Retina (tissue), 1 donor: ENCODE results near the gene SYNPO2.
A peak's percentile ranks its signal among the peaks of the same experiment; 100 is the strongest.
"Not testable (repeated sequence)": the region's sequence is repeated elsewhere in the genome, so short reads cannot be mapped to it uniquely, and the experiment has no call there.

Experiments
- DNase-seq: peaks from one replicate; pipeline ENCODE4 v3.0.0-alpha.2; 2016

Gene SYNPO2

DNA sequence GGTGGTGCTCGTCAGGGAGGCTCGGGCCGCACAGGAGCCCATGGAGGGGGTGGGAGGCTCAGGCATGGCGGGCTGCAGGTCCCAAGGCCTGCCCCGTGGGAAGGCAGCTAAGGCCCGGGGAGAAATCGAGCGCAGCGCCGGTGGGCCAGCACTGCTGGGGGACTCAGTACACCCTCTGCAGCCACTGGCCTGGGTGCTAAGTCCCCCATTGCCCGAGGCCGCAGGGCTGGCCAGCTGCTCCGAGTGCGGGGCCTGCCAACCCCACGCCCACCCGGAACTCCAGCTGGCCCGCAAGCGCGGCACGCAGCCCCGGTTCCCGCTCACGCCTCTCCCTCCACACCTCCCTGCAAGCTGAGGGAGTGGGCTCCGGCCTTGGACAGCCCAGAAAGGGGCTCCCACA is 88.4 kb downstream of the SYNPO2 start:
- not testable (repeated sequence) for DNase-seq

DNA sequence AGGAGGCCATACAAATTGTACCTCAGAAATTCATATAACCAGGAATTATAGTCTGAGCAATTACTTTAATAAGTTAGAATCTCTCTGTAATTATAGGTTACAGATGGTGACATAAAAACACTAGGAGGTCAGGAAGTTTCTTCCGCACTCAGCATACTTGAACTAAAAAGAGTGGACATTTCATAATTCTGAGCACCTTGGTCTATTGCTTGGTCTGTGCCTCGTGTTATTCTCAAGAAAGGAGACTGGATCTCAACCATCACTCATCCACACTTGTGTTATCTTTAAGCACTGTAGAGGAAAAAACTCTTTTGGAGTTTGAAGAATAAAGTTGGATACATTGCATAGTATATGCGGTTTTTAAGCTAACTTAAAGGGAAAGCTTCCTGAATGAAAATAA is 91.1 kb downstream of the SYNPO2 start:
- no peak for DNase-seq

DNA sequence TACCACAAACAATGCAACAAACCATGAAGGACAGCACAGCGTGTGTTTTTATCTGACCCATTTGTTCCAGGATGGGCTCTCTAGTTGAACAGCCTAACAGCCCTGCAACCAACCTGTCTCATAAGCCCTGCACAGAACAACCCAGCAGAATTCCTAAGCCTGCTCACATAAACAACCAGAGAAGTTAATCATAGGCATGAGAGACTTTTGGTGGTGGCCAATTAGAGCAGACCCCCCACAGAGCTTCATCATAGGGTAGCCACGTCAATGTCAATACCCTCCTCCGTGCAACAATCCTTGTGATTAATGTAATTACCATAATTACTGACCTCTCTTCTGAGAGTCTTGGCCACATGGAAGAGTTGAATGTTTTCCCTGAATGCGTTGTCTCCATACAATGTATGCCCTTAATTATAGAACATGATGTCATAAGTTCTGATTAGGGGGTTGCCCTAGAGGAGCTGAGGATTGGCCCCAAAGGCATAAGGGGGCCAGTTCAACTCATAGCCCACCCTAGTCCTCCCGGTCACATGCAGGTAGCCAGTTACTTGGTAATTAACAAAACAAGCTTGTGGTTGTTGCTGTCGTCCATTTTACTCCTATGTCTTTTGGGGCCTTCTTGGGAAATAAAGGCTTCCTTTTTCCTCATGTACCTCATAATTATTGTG is 92.7 kb downstream of the SYNPO2 start:
- peak; percentile 85 for DNase-seq

DNA sequence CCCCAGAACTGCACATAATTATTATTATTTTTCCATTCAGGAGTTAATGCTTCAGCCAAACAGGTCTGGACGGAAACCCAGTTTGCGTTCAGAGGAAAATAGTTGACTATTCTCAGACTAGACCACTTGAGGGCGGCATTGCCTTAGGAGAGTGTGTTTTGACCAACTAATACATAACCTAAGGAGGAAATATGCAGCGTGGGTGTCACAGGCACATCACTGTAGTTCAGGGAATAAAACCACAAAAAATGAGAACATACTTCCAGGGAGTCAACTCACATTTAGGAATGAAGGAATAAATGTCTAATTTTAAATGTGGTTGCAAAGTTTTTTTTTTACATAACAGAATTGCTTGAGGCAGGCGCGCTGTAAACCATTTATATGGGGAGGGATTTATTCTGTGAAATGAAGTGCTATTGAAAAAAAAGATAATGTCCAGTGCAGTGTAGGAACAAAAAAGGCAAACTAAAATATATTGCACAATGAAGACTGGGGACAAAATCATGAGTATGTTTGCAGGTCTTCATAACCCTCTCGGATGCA is 93.3 kb downstream of the SYNPO2 start:
- DNase-seq: peak; percentile 85

GRCh38 chr4:118983293-118983692 is 94.6 kb downstream of the SYNPO2 start:
- no peak for DNase-seq

DNA sequence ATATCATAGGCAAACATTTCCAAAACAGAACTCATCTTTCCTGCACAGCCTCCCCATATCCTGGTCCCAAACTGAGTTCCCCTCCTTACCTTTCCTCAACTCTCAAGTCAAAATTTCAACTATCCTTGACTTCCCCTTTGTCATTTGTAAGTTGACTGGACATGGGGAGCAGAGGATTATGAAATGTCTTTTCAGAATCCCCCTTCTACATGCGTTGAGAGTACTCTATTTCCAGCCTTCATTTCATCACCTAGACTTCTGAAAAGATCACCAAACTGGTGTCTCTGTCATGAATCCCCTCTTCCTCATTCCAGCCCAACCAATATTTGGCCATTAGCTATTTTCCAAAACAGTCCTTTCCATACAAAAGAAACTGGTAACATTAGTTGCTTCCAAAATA is 95.2 kb downstream of the SYNPO2 start:
- no peak for DNase-seq

GRCh38 chr4:118985170-118986000 is 96.7 kb downstream of the SYNPO2 start:
- no peak for DNase-seq

DNA sequence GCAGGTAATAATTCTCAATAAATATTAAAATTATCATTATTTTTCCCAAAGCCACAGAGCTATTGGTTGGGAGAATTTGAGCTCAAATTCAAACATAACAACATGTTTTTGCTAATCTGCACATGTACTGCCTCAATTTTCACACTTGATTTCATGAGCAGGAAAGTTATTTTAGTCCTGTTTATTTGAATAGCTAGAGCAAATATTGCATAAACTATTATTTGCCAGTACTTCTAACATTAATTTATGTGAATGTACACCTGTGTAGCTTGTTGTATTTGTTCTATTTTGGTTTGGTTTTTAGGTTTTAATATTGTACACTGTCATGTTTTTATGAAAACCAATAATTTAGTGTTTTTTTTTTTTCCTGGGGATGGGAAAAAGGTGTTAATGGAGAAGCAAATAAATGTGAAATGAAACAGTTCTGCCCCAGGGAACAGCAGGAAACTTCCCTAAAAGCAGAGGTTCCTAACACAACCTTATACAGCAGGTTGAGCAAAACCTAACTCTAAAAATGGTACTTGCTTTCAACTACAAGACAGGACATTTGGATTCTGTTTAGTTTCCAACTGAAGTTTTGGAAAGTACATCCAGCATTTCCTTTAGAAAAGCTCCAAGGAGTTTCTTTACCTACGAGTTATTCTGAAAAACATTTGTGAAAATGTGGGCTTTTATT is 99.4 kb downstream of the SYNPO2 start:
- no peak for DNase-seq

DNA sequence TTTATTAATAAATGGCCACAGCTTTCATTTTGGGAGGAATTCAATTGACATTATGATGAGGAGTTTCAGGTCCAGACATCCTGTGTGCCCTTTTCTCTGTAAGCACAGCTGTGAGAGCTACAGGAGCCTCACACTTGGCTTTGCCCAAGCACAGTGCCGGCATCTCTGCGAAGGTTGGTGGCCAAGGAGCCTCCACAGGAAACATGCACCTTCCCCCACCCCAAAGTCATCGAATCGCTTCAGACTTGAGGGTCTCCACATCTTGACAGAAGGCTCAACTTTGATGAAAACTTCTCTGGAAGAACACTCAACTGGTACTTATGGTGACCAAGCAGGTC is 100.0 kb downstream of the SYNPO2 start:
- DNase-seq: no peak

GRCh38 chr4:118989098-118990080 is 100.7 kb downstream of the SYNPO2 start:
- DNase-seq: no peak

- no peak for DNase-seq
Observed at GRCh38 chr4:118991686-118992085, 103.0 kb downstream of the SYNPO2 start.

DNA sequence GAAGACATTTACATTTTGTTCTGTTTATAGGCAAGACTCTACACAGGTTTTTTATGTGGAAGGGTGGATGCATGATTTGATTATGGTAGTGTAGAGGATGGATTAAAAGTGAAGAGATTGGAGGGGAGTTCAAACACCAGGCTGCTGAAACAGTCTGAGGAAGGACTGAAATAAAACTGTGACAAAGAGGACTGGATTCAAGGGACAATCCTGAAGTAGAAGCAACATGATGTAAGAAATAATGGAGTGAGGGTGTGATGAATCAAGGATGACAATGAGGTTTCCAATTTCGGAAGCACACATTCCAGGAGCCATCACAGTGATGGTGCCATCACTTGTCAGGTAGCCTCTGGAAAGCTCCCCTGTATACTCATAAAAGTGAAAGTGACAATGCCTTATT is 103.5 kb downstream of the SYNPO2 start:
- no peak for DNase-seq

DNA sequence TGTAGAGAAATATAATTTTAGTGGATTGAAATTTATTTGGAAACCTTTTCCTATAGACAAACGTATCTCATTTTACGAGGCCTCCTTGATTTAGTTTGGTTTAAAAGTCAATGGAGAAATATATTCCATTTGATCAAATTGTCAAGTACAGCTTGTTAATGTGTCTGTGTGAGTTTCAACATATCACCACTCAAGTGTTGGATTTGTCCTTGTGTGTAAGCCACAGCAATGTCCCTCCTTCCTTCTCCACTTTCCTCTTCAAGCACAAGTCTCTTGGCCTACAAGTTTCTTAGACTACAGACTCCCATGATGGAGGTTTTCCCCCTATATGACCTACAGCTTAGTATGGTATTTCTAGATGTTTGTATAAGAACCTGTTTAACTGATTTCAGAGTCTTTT is 104.7 kb downstream of the SYNPO2 start:
- DNase-seq: no peak

GRCh38 chr4:118994030-118994429 is 105.4 kb downstream of the SYNPO2 start:
- DNase-seq: no peak

DNA sequence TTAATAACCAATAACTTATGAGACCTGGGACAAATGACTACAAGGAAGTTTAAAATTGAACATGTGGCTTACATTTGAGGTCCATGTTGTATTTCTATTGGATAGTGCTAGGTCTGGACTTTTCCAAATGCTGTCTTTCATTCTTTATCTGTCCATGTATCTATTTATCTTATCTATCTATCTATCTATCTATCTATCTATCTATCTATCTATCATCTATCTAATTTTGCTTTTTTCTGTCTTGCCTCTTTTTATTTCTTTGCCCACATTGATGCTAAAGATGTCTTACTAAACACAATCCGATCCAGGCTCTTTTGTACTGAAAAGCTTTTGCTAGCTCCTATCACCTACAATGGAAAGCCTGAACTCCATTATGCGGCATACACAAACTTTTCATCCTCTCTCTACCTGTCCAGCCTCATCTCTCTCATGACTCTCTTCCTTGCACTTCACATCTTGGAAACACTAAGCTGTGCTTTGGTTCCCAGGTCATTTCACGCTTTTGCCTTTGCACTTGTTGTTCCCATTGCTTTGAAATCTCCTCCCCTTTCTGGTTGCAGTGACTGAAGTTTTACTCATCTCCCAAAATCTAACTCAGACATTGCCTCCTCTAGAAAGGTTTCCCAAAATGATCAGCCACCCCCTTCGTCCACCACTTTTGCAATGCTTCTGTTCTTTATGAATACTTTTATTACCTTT is 107.2 kb downstream of the SYNPO2 start:
- DNase-seq: no peak

DNA sequence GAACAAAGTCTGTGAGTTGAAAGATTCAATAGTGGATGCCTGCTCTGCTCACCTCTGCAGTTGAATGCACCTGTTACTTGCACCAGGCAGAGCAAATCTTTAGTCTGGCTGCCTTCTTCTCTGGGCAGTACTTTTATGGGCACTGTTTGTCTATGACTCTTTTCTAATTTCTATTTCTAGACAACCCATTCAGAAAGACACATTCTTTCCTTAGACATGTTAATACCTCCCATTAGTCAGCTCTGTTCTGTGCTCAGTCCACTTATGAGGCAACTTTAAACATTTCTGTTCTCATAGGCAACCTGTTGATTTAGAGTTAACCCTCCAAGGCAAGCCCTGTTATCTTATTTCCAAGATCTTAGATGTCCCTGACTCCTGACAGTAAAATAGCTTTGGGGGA is 108.9 kb downstream of the SYNPO2 start:
- no peak for DNase-seq

GRCh38 chr4:118999919-119000318 is 111.3 kb downstream of the SYNPO2 start:
- DNase-seq: no peak

- no peak for DNase-seq
Observed at GRCh38 chr4:119000400-119000799, 111.7 kb downstream of the SYNPO2 start.

- no peak for DNase-seq
Observed at GRCh38 chr4:119002476-119002875, 113.8 kb downstream of the SYNPO2 start.

DNA sequence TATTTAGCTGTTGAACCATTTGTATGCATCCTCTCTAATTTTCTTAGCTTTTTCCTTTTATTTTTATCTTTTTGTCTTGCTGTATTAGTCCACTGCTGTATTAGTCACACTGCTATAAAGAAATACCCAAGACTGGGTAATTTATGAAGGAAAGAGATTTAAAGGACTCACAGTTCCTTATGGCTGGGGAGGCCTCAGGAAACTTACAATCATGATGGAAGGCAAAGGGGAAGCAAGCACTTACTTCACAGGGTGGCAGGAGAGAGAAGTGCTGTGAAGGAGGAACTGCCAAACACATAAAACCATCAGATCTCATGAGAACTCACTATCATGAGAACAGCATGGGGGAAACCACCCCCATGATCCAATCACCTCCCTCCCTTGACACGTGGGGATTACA is 114.3 kb downstream of the SYNPO2 start:
- DNase-seq: not testable (repeated sequence)

DNA sequence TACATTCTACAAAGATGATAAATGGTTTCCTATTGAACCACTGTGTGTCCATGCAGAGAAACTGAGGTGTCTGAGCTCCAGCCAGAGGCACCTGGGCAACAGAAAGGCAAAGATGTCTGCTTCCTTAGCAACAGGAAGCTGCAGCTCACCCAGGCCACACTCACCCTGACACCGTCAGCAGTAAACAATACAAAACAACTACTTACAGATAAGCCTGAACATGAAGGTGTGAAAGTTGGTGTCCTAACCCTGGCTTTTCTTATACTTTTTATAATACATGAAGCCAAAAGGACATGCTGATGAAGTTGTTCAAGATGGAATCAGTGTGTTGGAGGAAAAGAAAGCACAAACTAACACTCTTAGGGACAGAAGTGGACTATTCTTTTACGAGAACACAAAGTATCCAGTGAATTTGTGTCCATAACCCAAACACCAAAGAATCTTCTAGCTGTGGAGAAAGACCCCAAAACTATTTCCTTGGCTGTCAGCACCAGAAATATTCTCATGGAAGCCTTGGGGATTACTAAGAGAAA is 117.3 kb downstream of the SYNPO2 start:
- DNase-seq: no peak

GRCh38 chr4:119008761-119009160 is 120.1 kb downstream of the SYNPO2 start:
- no peak for DNase-seq
